ENCODE measurements around the gene LAMA2. TPM values are rescaled to one million over a fixed set of nuclear protein-coding genes. Genes with fewer than 3 reads are reported as not detected.

LAMA2 gene
- total RNA-seq, 3 donors from 2014 or later: 116 to 293 (median 118) TPM

- Histone ChIP-seq H3K4me1 (no peaks in the 10 kb centered on the region), H3K4me3 (no peak overlapping the region), H3K36me3 (no peaks in the 10 kb centered on the region), H3K9me3 (no peaks in the 10 kb centered on the region), H3K27ac (no peak overlapping the region), H3K27me3 (no peaks in the 10 kb centered on the region)
- intact Hi-C loops (cut with DNase I; ENCODE audit: low total_unique reads): loop anchor here (5.0 kb wide), 1 partner anchor 158 kb away; no protein-coding TSS in a partner anchor
- DNase-seq (ENCODE audit: low spot score in 2 of 2): no peak
- no peak for TF ChIP-seq CTCF (IDR thresholded peaks at IDR 0.05)
- no peak for TF ChIP-seq POLR2A (IDR thresholded peaks at IDR 0.05)
- no peak for TF ChIP-seq POLR2AphosphoS5 (IDR thresholded peaks at IDR 0.05)
Observed at GRCh38 chr6:128954308-128955043, 71.5 kb downstream of the LAMA2 start.

GRCh38 chr6:128963561-128963960 is 80.6 kb downstream of the LAMA2 start:
- DNase-seq (ENCODE audit: low spot score in 2 of 2): no peak
- no peaks in the 10 kb centered on the region for H3K27me3 ChIP-seq
- no peaks in the 10 kb centered on the region for H3K9me3 ChIP-seq
- intact Hi-C loops (cut with DNase I; ENCODE audit: low total_unique reads): no loop called here
- H3K4me3 ChIP-seq: no peak overlapping the region
- no peak overlapping the region for H3K27ac ChIP-seq
- no peak for TF ChIP-seq CTCF (IDR thresholded peaks at IDR 0.05)
- no peak for TF ChIP-seq POLR2AphosphoS5 (IDR thresholded peaks at IDR 0.05)
- TF ChIP-seq POLR2A (IDR thresholded peaks at IDR 0.05): no peak
- no peaks in the 10 kb centered on the region for H3K4me1 ChIP-seq
- no peaks in the 10 kb centered on the region for H3K36me3 ChIP-seq

GRCh38 chr6:128964233-128964755 is 81.4 kb downstream of the LAMA2 start:
- intact Hi-C loops (cut with DNase I; ENCODE audit: low total_unique reads): no loop called here
- Histone ChIP-seq H3K27ac (no peak overlapping the region), H3K36me3 (no peaks in the 10 kb centered on the region), H3K9me3 (no peaks in the 10 kb centered on the region), H3K4me3 (no peak overlapping the region), H3K4me1 (no peaks in the 10 kb centered on the region), H3K27me3 (no peaks in the 10 kb centered on the region)
- no peak for DNase-seq (ENCODE audit: low spot score in 2 of 2)
- no peak for TF ChIP-seq POLR2A (IDR thresholded peaks at IDR 0.05)
- TF ChIP-seq CTCF (IDR thresholded peaks at IDR 0.05): no peak
- no peak for TF ChIP-seq POLR2AphosphoS5 (IDR thresholded peaks at IDR 0.05)

GRCh38 chr6:128964771-128965170 is 81.8 kb downstream of the LAMA2 start:
- Histone ChIP-seq H3K36me3 (no peaks in the 10 kb centered on the region), H3K4me3 (no peak overlapping the region), H3K27ac (no peak overlapping the region), H3K4me1 (no peaks in the 10 kb centered on the region), H3K9me3 (no peaks in the 10 kb centered on the region), H3K27me3 (no peaks in the 10 kb centered on the region)
- DNase-seq (ENCODE audit: low spot score in 2 of 2): no peak
- TF ChIP-seq CTCF (IDR thresholded peaks at IDR 0.05) (no peak), POLR2AphosphoS5 (IDR thresholded peaks at IDR 0.05) (no peak), POLR2A (IDR thresholded peaks at IDR 0.05) (no peak)
- intact Hi-C loops (cut with DNase I; ENCODE audit: low total_unique reads): no loop called here

- no peak overlapping the region for H3K4me3 ChIP-seq
- no peak overlapping the region for H3K27ac ChIP-seq
- intact Hi-C loops (cut with DNase I; ENCODE audit: low total_unique reads): no loop called here
- H3K9me3 ChIP-seq: no peaks in the 10 kb centered on the region
- H3K36me3 ChIP-seq: no peaks in the 10 kb centered on the region
- no peak for DNase-seq (ENCODE audit: low spot score in 2 of 2)
- H3K4me1 ChIP-seq: no peaks in the 10 kb centered on the region
- TF ChIP-seq CTCF (IDR thresholded peaks at IDR 0.05) (no peak), POLR2A (IDR thresholded peaks at IDR 0.05) (no peak), POLR2AphosphoS5 (IDR thresholded peaks at IDR 0.05) (no peak)
- no peaks in the 10 kb centered on the region for H3K27me3 ChIP-seq
Observed at GRCh38 chr6:128966934-128967333, 84.0 kb downstream of the LAMA2 start.

All from breast epithelium (tissue), 4 donors.